Astrocyte (in vitro differentiated cells and primary cell): Measurements from ENCODE around the gene LHPP.

ENCODE experiments used
- EZH2 ChIP-seq: IDR thresholded peaks from 2 replicates; pipeline ENCODE4 v1.6.1; 2012; ENCODE audit warnings: mild to moderate bottlenecking, low read length, inconsistent platforms; ENCODE audit not compliant: insufficient read depth
- TF ChIP-seq, protein P1 (sequence below): IDR thresholded peaks from 2 replicates; pipeline ENCODE4 v1.5.1; 2011; ENCODE audit warnings: low read depth, mild to moderate bottlenecking, inconsistent platforms, low read length, moderate library complexity; ENCODE audit not compliant: insufficient read depth

DNA sequence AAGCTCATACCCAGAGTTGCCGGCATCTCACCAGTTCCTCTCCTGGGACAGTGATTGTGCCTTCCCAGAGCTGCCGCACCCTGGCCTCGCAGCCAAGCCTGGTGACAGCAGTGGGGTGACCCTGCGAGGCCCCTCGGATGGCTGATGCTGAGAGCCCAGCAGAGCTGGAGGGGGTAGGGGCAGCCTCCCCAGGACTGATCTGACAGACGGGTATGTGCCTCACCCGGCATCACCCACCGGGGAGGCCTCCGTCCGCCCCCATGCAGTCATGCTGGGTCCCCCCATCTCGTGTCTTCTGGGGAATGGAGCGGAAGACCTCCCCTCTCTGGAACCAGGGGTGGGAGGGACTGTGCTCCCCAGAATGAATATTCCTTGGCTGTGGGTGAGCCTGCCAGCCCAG is 82.3 kb downstream of the LHPP start:
- TF ChIP-seq EZH2, result no peak
- TF ChIP-seq, protein P1, sequence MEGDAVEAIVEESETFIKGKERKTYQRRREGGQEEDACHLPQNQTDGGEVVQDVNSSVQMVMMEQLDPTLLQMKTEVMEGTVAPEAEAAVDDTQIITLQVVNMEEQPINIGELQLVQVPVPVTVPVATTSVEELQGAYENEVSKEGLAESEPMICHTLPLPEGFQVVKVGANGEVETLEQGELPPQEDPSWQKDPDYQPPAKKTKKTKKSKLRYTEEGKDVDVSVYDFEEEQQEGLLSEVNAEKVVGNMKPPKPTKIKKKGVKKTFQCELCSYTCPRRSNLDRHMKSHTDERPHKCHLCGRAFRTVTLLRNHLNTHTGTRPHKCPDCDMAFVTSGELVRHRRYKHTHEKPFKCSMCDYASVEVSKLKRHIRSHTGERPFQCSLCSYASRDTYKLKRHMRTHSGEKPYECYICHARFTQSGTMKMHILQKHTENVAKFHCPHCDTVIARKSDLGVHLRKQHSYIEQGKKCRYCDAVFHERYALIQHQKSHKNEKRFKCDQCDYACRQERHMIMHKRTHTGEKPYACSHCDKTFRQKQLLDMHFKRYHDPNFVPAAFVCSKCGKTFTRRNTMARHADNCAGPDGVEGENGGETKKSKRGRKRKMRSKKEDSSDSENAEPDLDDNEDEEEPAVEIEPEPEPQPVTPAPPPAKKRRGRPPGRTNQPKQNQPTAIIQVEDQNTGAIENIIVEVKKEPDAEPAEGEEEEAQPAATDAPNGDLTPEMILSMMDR, result no peak
